MM.1S (cell line): ENCODE results near the gene SFI1.
"Not testable (repeated sequence)": the region's sequence is repeated elsewhere in the genome, so short reads cannot be mapped to it uniquely, and the experiment has no call there.

Experiments used
- DNase-seq: peaks from one replicate; pipeline ENCODE4 v3.0.0-alpha.2; 2015
- H2AFZ ChIP-seq: fragments of 300-600 bp; sonication (generic); 2 replicates; pipeline ENCODE4 v1.6.0; 2016; ENCODE audit warnings: antibody characterized with exemption, low read length
- H3F3A ChIP-seq: fragments of 300-600 bp; sonication (generic); 2 replicates; pipeline ENCODE4 v1.6.1; 2016; ENCODE audit warnings: mild to moderate bottlenecking, antibody characterized with exemption, low read length, moderate library complexity, mixed read lengths; ENCODE audit not compliant: insufficient read depth
- H3K27ac ChIP-seq: fragments of 300-600 bp; sonication (generic); 2 replicates; pipeline ENCODE4 v1.5.1; 2016; ENCODE audit warnings: mild to moderate bottlenecking, low read length
- H3K27me3 ChIP-seq: fragments of 300-600 bp; sonication (generic); replicated peaks from 2 replicates; pipeline ENCODE4 v1.6.0; 2016; ENCODE audit warnings: low read length; ENCODE audit not compliant: insufficient read depth
- H3K36me3 ChIP-seq: fragments of 300-600 bp; sonication (generic); replicated peaks from 2 replicates; pipeline ENCODE4 v1.6.1; 2016; ENCODE audit warnings: mild to moderate bottlenecking, low read length, mixed read lengths; ENCODE audit not compliant: insufficient read depth
- H3K4me1 ChIP-seq: fragments of 300-600 bp; sonication (generic); 2 replicates; pipeline ENCODE4 v1.6.1; 2016; ENCODE audit warnings: low read length, mixed read lengths
- H3K4me2 ChIP-seq: fragments of 300-600 bp; sonication (generic); 2 replicates; pipeline ENCODE4 v1.6.0; 2016; ENCODE audit warnings: low read depth, low read length
- H3K4me3 ChIP-seq: fragments of 300-600 bp; sonication (generic); 2 replicates; pipeline ENCODE4 v1.5.1; 2016; ENCODE audit warnings: low read length, mixed read lengths
- H3K79me2 ChIP-seq: fragments of 300-600 bp; sonication (generic); 2 replicates; pipeline ENCODE4 v1.6.1; 2016; ENCODE audit warnings: mixed run types, low read length, mixed read lengths
- H3K9ac ChIP-seq: fragments of 300-600 bp; sonication (generic); 2 replicates; pipeline ENCODE4 v1.6.1; 2016; ENCODE audit warnings: low read length, mixed read lengths
- H3K9me2 ChIP-seq: fragments of 300-600 bp; sonication (generic); replicated peaks from 2 replicates; pipeline ENCODE4 v1.6.1; 2016; ENCODE audit warnings: mild to moderate bottlenecking, low read length, mixed read lengths; ENCODE audit not compliant: insufficient read depth
- H3K9me3 ChIP-seq: fragments of 300-600 bp; sonication (generic); replicated peaks from 2 replicates; pipeline ENCODE4 v1.6.1; 2016; ENCODE audit warnings: mild to moderate bottlenecking, low read length, mixed read lengths; ENCODE audit not compliant: insufficient read depth
- H4K20me1 ChIP-seq: fragments of 300-600 bp; sonication (generic); 2 replicates; pipeline ENCODE4 v1.6.1; 2016; ENCODE audit warnings: mild to moderate bottlenecking, low read length, moderate library complexity, mixed read lengths; ENCODE audit not compliant: insufficient read depth
- CTCF ChIP-seq: fragments of 300-600 bp; sonication (generic); IDR thresholded peaks from 2 replicates; pipeline ENCODE4 v1.5.1; 2016; ENCODE audit warnings: antibody characterized with exemption, low read length, mixed read lengths
- EZH2 ChIP-seq: fragments of 300-600 bp; sonication (generic); optimal IDR thresholded peaks from 2 replicates; pipeline ENCODE3; 2017; ENCODE audit warnings: low read depth, mild to moderate bottlenecking, antibody characterized with exemption, low read length, mixed read lengths
- EZH2phosphoT487 ChIP-seq: fragments of 300-600 bp; sonication (generic); IDR thresholded peaks from 2 replicates; pipeline ENCODE4 v1.6.1; 2018; ENCODE audit warnings: antibody characterized with exemption, low read length

The SFI1 gene

GRCh38 chr22:31653944-31654343 lies 157.6 kb downstream of the SFI1 start:
- Histone ChIP-seq H3K4me2 (no peak overlapping the region), H3F3A (0 out of 2 replicates have a peak, but pooled peaks cover 3% of the 10 kb centered on the region), H3K9ac (no peak overlapping the region), H3K27me3 (no peaks in the 10 kb centered on the region), H3K36me3 (0 out of 2 replicates have a peak, but pooled peaks cover 3% of the 10 kb centered on the region), H3K79me2 (peaks cover 91% of the 10 kb centered on the region), H3K4me3 (no peak overlapping the region), H3K9me3 (no peaks in the 10 kb centered on the region), H4K20me1 (0 out of 2 replicates have a peak, but pooled peaks cover 3% of the 10 kb centered on the region), H3K4me1 (0 out of 2 replicates have a peak, but pooled peaks cover 9% of the 10 kb centered on the region), H3K27ac (no peak overlapping the region), H3K9me2 (no peaks in the 10 kb centered on the region), H2AFZ (no peak overlapping the region)
- DNase-seq, result no peak
- TF ChIP-seq EZH2, result no peak
- TF ChIP-seq CTCF, result no peak
- no peak for TF ChIP-seq EZH2phosphoT487

- no peak for TF ChIP-seq CTCF
- TF ChIP-seq EZH2, result no peak
- no peak for TF ChIP-seq EZH2phosphoT487
Observed at GRCh38 chr22:31654408-31654807, 158.1 kb downstream of the SFI1 start.

GRCh38 chr22:31659246-31659645 lies 162.9 kb downstream of the SFI1 start:
- H3K9me3 ChIP-seq, result no peaks in the 10 kb centered on the region
- H3K9ac ChIP-seq, result no peak overlapping the region
- H3K9me2 ChIP-seq, result no peaks in the 10 kb centered on the region
- H3K27ac ChIP-seq, result no peak overlapping the region
- 0 out of 2 replicates have a peak, but pooled peaks cover 3% of the 10 kb centered on the region for H4K20me1 ChIP-seq
- peaks cover 12% of the 10 kb centered on the region for H3K4me1 ChIP-seq
- H3K79me2 ChIP-seq, result peaks cover 74% of the 10 kb centered on the region
- DNase-seq, result no peak
- H3K27me3 ChIP-seq, result no peaks in the 10 kb centered on the region
- no peak overlapping the region for H3K4me3 ChIP-seq
- H3K4me2 ChIP-seq, result no peak overlapping the region
- H2AFZ ChIP-seq, result no peak overlapping the region
- no peaks in the 10 kb centered on the region for H3K36me3 ChIP-seq
- H3F3A ChIP-seq, result peaks cover 5% of the 10 kb centered on the region
- TF ChIP-seq CTCF (no peak), EZH2 (no peak), EZH2phosphoT487 (no peak)

More at GRCh38 chr22:31654408-31654807, 158.1 kb downstream of the SFI1 start:
- no peak overlapping the region for H3K9ac ChIP-seq
- no peaks in the 10 kb centered on the region for H3K9me2 ChIP-seq
- H3K4me1 ChIP-seq, result 0 out of 2 replicates have a peak, but pooled peaks cover 9% of the 10 kb centered on the region
- H2AFZ ChIP-seq, result no peak overlapping the region
- no peaks in the 10 kb centered on the region for H3K36me3 ChIP-seq
- H3K27ac ChIP-seq, result no peak overlapping the region
- no peaks in the 10 kb centered on the region for H3K9me3 ChIP-seq
- H3F3A ChIP-seq, result 0 out of 2 replicates have a peak, but pooled peaks cover 3% of the 10 kb centered on the region
- no peak for DNase-seq
- no peaks in the 10 kb centered on the region for H3K27me3 ChIP-seq
- H4K20me1 ChIP-seq, result 0 out of 2 replicates have a peak, but pooled peaks cover 3% of the 10 kb centered on the region
- peaks cover 92% of the 10 kb centered on the region for H3K79me2 ChIP-seq
- no peak overlapping the region for H3K4me3 ChIP-seq
- no peak overlapping the region for H3K4me2 ChIP-seq

GRCh38 chr22:31660860-31661341 lies 164.6 kb downstream of the SFI1 start:
- not testable (repeated sequence) for DNase-seq, H4K20me1 ChIP-seq, H3K9me2 ChIP-seq, H3K27me3 ChIP-seq, H3K9me3 ChIP-seq, H3K36me3 ChIP-seq, H3F3A ChIP-seq
- H3K4me2 ChIP-seq, result peak overlapping the region; percentile 72
- H3K27ac ChIP-seq, result peak overlapping the region; percentile 53; the same call in 1 of the 2 replicates
- peak overlapping the region; percentile 94; the same call in 1 of the 2 replicates for H2AFZ ChIP-seq
- H3K9ac ChIP-seq, result peak overlapping the region; percentile 62
- peaks cover 58% of the 10 kb centered on the region for H3K79me2 ChIP-seq
- peak overlapping the region; percentile 89 for H3K4me3 ChIP-seq
- peaks cover 15% of the 10 kb centered on the region for H3K4me1 ChIP-seq
